Neuronal stem cell (in vitro differentiated cells): Measurements from ENCODE around the gene NACA. TPM values are rescaled to one million over a fixed set of nuclear protein-coding genes. Genes with fewer than 3 reads are reported as not detected.

Experiments used
- DNase-seq: peaks from one replicate; pipeline ENCODE4 v3.0.0-alpha.2; 2013; ENCODE audit warnings: low spot score
- H2AFZ ChIP-seq: one replicate; pipeline ENCODE4 v1.6.1; 2013; ENCODE audit warnings: mild to moderate bottlenecking, low read length, inconsistent platforms
- H2AK5ac ChIP-seq: 2 replicates; pipeline ENCODE4 v1.6.1; 2013; ENCODE audit warnings: low read depth, mild to moderate bottlenecking, inconsistent platforms, low read length, moderate library complexity, mixed read lengths
- H2BK120ac ChIP-seq: 2 replicates; pipeline ENCODE4 v1.6.1; 2013; ENCODE audit warnings: low read depth, mild to moderate bottlenecking, inconsistent platforms, low read length, moderate library complexity, mixed read lengths
- H2BK12ac ChIP-seq: one replicate; pipeline ENCODE4 v1.6.1; 2013; ENCODE audit warnings: low read length, inconsistent platforms
- H2BK15ac ChIP-seq: 2 replicates; pipeline ENCODE4 v1.6.1; 2013; ENCODE audit warnings: mild to moderate bottlenecking, low read length, inconsistent platforms, mixed read lengths
- H2BK5ac ChIP-seq: one replicate; pipeline ENCODE4 v1.6.1; 2013; ENCODE audit warnings: inconsistent platforms, mild to moderate bottlenecking, low read length, moderate library complexity
- H3K14ac ChIP-seq: one replicate; pipeline ENCODE4 v1.6.1; 2013; ENCODE audit warnings: low read length, inconsistent platforms
- H3K18ac ChIP-seq: 2 replicates; pipeline ENCODE4 v1.6.1; 2013; ENCODE audit warnings: low read length, inconsistent platforms
- H3K23ac ChIP-seq: 2 replicates; pipeline ENCODE4 v1.6.1; 2013; ENCODE audit warnings: low read depth, mild to moderate bottlenecking, mixed read lengths, low read length, inconsistent platforms; ENCODE audit not compliant: poor library complexity
- H3K27ac ChIP-seq: replicated peaks from 3 replicates; pipeline ENCODE4 v1.5.1; 2013; ENCODE audit warnings: low read length, inconsistent platforms
- H3K27me3 ChIP-seq, 3 experiments: 2 replicates each; pipeline ENCODE4 v1.6.1; 2013; ENCODE audit warnings: low read length in 3 of 3, mild to moderate bottlenecking in 2 of 3, inconsistent platforms in 1 of 3, low read depth in 1 of 3, mixed read lengths in 1 of 3, moderate library complexity in 1 of 3; ENCODE audit not compliant: control insufficient read depth in 3 of 3, insufficient read depth in 3 of 3
- H3K36me3 ChIP-seq, 2 donors: replicated peaks in 1 of 2; 2 replicates each; pipeline ENCODE4 v1.6.1; 2013; ENCODE audit warnings: low read length in 2 of 2; ENCODE audit not compliant: control insufficient read depth in 2 of 2, insufficient read depth in 2 of 2
- H3K4ac ChIP-seq: 2 replicates; pipeline ENCODE4 v1.6.1; 2013; ENCODE audit warnings: inconsistent platforms, mild to moderate bottlenecking, low read length, moderate library complexity
- H3K4me1 ChIP-seq, 2 donors: 1 replicate in 1 of 2; 2 replicates in 1 of 2; pipeline ENCODE4 v1.6.1; 2013; ENCODE audit warnings: low read length in 2 of 2, low read depth in 1 of 2; ENCODE audit not compliant: control insufficient read depth in 2 of 2, insufficient read depth in 1 of 2
- H3K4me2 ChIP-seq: one replicate; pipeline ENCODE4 v1.6.1; 2013; ENCODE audit warnings: mild to moderate bottlenecking, low read length, inconsistent platforms; ENCODE audit not compliant: insufficient read depth, poor library complexity, severe bottlenecking
- H3K4me3 ChIP-seq, 2 donors: 2 replicates each; pipeline ENCODE4 v1.5.1; 2013; ENCODE audit warnings: low read length in 2 of 2, mild to moderate bottlenecking in 2 of 2, inconsistent platforms in 1 of 2, moderate library complexity in 1 of 2
- H3K79me1 ChIP-seq: one replicate; pipeline ENCODE4 v1.6.1; 2013; ENCODE audit warnings: low read depth, mild to moderate bottlenecking, inconsistent platforms, low read length, moderate library complexity
- H3K9ac ChIP-seq: one replicate; pipeline ENCODE4 v1.6.1; 2013; ENCODE audit warnings: mild to moderate bottlenecking, low read depth, low read length, inconsistent platforms; ENCODE audit not compliant: poor library complexity
- H3K9me3 ChIP-seq, 2 donors: replicated peaks in 1 of 2; 2 replicates each; pipeline versions ENCODE3 to v1.6.1; 2013; ENCODE audit warnings: low read length in 2 of 2, mild to moderate bottlenecking in 2 of 2, inconsistent platforms in 1 of 2, low read depth in 1 of 2, mixed read lengths in 1 of 2, moderate library complexity in 1 of 2; ENCODE audit not compliant: control insufficient read depth in 2 of 2, insufficient read depth in 1 of 2
- H4K8ac ChIP-seq: one replicate; pipeline ENCODE4 v1.6.1; 2013; ENCODE audit warnings: low read depth, mild to moderate bottlenecking, inconsistent platforms, low read length, moderate library complexity
- H4K91ac ChIP-seq: one replicate; pipeline ENCODE4 v1.6.1; 2013; ENCODE audit warnings: low read length, low read depth, mild to moderate bottlenecking, inconsistent platforms; ENCODE audit not compliant: poor library complexity
- WGBS, 2 donors: extraction: QIAGEN DNeasy Blood & Tissue Kit; methylation state at CpG; one replicate each; pipeline ENCODE4 v1.1.7; 2013; ENCODE audit warnings: missing lambda C conversion rate in 2 of 2, mixed read lengths in 1 of 2; ENCODE audit not compliant: insufficient read length in 2 of 2, insufficient replicate concordance in 1 of 2; ENCODE audit errors: extremely low coverage in 2 of 2; 5-methylcytosine and 5-hydroxymethylcytosine counted together
- small RNA-seq: library from polyadenylated mRNA; stranded (forward); fragments of <200 nt; extraction: miRNeasy Mini kit (QIAGEN cat#:217004); gene quantifications from one replicate; pipeline ENCODE3, GENCODE V24; 2013; ENCODE audit not compliant: insufficient read depth

Gene NACA

DNA sequence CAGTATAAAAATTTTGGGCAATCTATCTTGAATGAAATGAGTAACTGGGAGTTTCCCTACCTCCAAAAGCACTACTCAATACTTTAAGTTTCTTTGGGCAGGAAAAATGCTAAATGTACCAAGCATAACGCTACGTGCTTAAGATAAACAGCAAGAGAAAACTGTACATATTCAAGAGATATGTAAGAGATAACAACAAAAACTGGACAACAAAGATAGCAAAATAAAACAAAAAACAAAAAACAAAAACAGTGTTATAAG lies 57.0 kb downstream of the NACA start:
- H3K27me3 ChIP-seq = no peaks in the 10 kb centered on the region
- no peak overlapping the region for H3K23ac ChIP-seq
- no peaks in the 10 kb centered on the region for H3K9me3 ChIP-seq
- no peak overlapping the region for H3K18ac ChIP-seq
- peaks cover 1% of the 10 kb centered on the region for H3K79me1 ChIP-seq
- H3K27ac ChIP-seq = no peak overlapping the region
- no CpG with 5 or more reads among the region's 2 CpGs for WGBS, 2 donors
- no peak overlapping the region for H4K91ac ChIP-seq
- H2AK5ac ChIP-seq = no peak overlapping the region
- H2BK12ac ChIP-seq = no peak overlapping the region
- H2BK5ac ChIP-seq = no peak overlapping the region
- no peaks in the 10 kb centered on the region for H3K4me1 ChIP-seq
- H3K4me3 ChIP-seq = no peak overlapping the region
- H3K14ac ChIP-seq = no peak overlapping the region
- no peak overlapping the region for H3K4ac ChIP-seq
- no peak overlapping the region for H2BK120ac ChIP-seq
- DNase-seq = no peak
- no peak overlapping the region for H2AFZ ChIP-seq
- peaks cover 29 to 100% of the 10 kb centered on the region in 2 donors for H3K36me3 ChIP-seq
- H3K9ac ChIP-seq = no peak overlapping the region
- H3K4me2 ChIP-seq = no peak overlapping the region
- no peak overlapping the region for H4K8ac ChIP-seq
- no peak overlapping the region for H2BK15ac ChIP-seq

Small RNA genes lying within 50 kb of the gene (small RNA-seq; reads per million reads assigned to genes)
- not detected for gene RN7SL809P
